H1 (cell line): Measurements from ENCODE around the gene MPZ. TPM values are rescaled to one million over a fixed set of nuclear protein-coding genes. Genes with fewer than 3 reads are reported as not detected.

Experiments used
- CTCF ChIA-PET: fragments of 300-600 bp; sonication (Branson Sonifier 250); formaldehyde crosslinking; loops from one replicate; lab custom pipeline; 2021; ENCODE audit not compliant: partially characterized antibody; lab: Charles Lee
- POLR2A ChIA-PET: fragments of 300-600 bp; sonication (Branson Sonifier 250); formaldehyde crosslinking; loops from one replicate; lab custom pipeline; 2021; ENCODE audit warnings: inconsistent platforms; ENCODE audit not compliant: partially characterized antibody; lab: Charles Lee
- DNase-seq, 2 experiments: peaks; one replicate each; pipeline versions ENCODE4 v3.0.0 to v3.0.0-alpha.2; 2010 to 2022; ENCODE audit warnings: low spot score in 2 of 2, low read depth in 1 of 2, mixed read lengths in 1 of 2
- FAIRE-seq: peaks from 2 replicates; lab custom pipeline; 2011; peaks lifted over from hg19 to GRCh38; lab: Jason Lieb, UNC
- H2AFZ ChIP-seq: 2 replicates; pipeline ENCODE4 v1.8.1; 2012; ENCODE audit warnings: low read length, inconsistent platforms
- H2AK5ac ChIP-seq: 2 replicates; pipeline ENCODE4 v1.6.1; 2013; ENCODE audit warnings: low read depth, low read length
- H2BK120ac ChIP-seq: replicated peaks from 2 replicates; pipeline ENCODE3; 2013; ENCODE audit warnings: low read depth, low read length, inconsistent platforms
- H2BK12ac ChIP-seq: 2 replicates; pipeline ENCODE4 v1.6.1; 2013; ENCODE audit warnings: low read depth, low read length
- H2BK15ac ChIP-seq: 2 replicates; pipeline ENCODE4 v1.6.1; 2013; ENCODE audit warnings: low read length
- H2BK20ac ChIP-seq: 2 replicates; pipeline ENCODE4 v1.6.1; 2013; ENCODE audit warnings: low read length
- H2BK5ac ChIP-seq: 2 replicates; pipeline ENCODE4 v1.6.1; 2013; ENCODE audit warnings: low read depth, low read length
- H3K14ac ChIP-seq: 2 replicates; pipeline ENCODE4 v1.6.1; 2013; ENCODE audit warnings: inconsistent platforms; ENCODE audit not compliant: insufficient read length
- H3K18ac ChIP-seq: 2 replicates; pipeline ENCODE4 v1.6.1; 2013; ENCODE audit warnings: low read length; ENCODE audit errors: extremely low read depth
- H3K23ac ChIP-seq: 2 replicates; pipeline ENCODE4 v1.6.1; 2013; ENCODE audit warnings: inconsistent platforms; ENCODE audit not compliant: insufficient read length
- H3K23me2 ChIP-seq: 2 replicates; pipeline ENCODE4 v1.6.1; 2013; ENCODE audit warnings: low read depth, low read length
- H3K27ac ChIP-seq: 2 replicates; pipeline ENCODE4 v1.6.1; 2011; ENCODE audit warnings: low read depth, low read length, inconsistent platforms
- H3K27me3 ChIP-seq, 4 experiments: replicated peaks in 1 of 4; 1 replicate in 1 of 4; 2 replicates in 3 of 4; pipeline versions ENCODE4 v1.6.1 to v1.8.1; 2011 to 2013; ENCODE audit warnings: low read length in 3 of 4, mild to moderate bottlenecking in 3 of 4, inconsistent platforms in 2 of 4, mixed read lengths in 2 of 4, moderate library complexity in 1 of 4; ENCODE audit not compliant: control insufficient read depth in 3 of 4, insufficient read depth in 3 of 4; ENCODE audit errors: extremely low read depth in 1 of 4
- H3K36me3 ChIP-seq, 4 experiments: 2 replicates each; pipeline versions ENCODE4 v1.6.1 to v1.8.1; 2011 to 2013; ENCODE audit warnings: mild to moderate bottlenecking in 4 of 4, low read length in 3 of 4, moderate library complexity in 2 of 4, control low read depth in 1 of 4, inconsistent platforms in 1 of 4; ENCODE audit not compliant: insufficient read depth in 4 of 4, control insufficient read depth in 2 of 4
- H3K4ac ChIP-seq: replicated peaks from 2 replicates; pipeline ENCODE3; 2013; ENCODE audit warnings: low read length, low read depth, mixed read lengths, inconsistent platforms; ENCODE audit not compliant: insufficient read length
- H3K4me1 ChIP-seq, 4 experiments: replicated peaks in 1 of 4; 1 replicate in 1 of 4; 2 replicates in 3 of 4; pipeline versions ENCODE4 v1.6.1 to v1.8.1; 2011 to 2013; ENCODE audit warnings: low read length in 3 of 4, inconsistent platforms in 2 of 4, mixed read lengths in 1 of 4; ENCODE audit not compliant: insufficient read depth in 4 of 4, control insufficient read depth in 3 of 4
- H3K4me2 ChIP-seq, 2 experiments: 2 replicates each; pipeline versions ENCODE4 v1.6.1 to v1.8.1; 2011 to 2013; ENCODE audit warnings: low read depth in 2 of 2, low read length in 2 of 2, control low read depth in 1 of 2, inconsistent platforms in 1 of 2, mild to moderate bottlenecking in 1 of 2; ENCODE audit not compliant: insufficient read depth in 1 of 2
- H3K4me3 ChIP-seq, 4 experiments: fragments of 200-600, 300-600 bp in 1 of 4; sonication (generic), shearing (Covaris generic), sonication (Bioruptor Twin) in 1 of 4; 2 replicates each; pipeline versions ENCODE4 v1.5.1 to v1.8.1; 2011 to 2016; ENCODE audit warnings: low read length in 4 of 4, low read depth in 3 of 4, control low read depth in 2 of 4, inconsistent platforms in 2 of 4, mild to moderate bottlenecking in 2 of 4, mixed read lengths in 1 of 4, moderate library complexity in 1 of 4; ENCODE audit not compliant: insufficient read depth in 2 of 4; ENCODE audit errors: extremely low read depth in 1 of 4
- H3K56ac ChIP-seq: replicated peaks from 2 replicates; pipeline ENCODE3; 2013; ENCODE audit warnings: low read depth, mild to moderate bottlenecking, mixed read lengths, low read length, inconsistent platforms; ENCODE audit not compliant: insufficient read length
- H3K79me1 ChIP-seq: 2 replicates; pipeline ENCODE4 v1.6.1; 2013; ENCODE audit warnings: low read depth, low read length, control low read depth
- H3K79me2 ChIP-seq, 2 experiments: 2 replicates each; pipeline versions ENCODE4 v1.6.1 to v1.8.1; 2012 to 2013; ENCODE audit warnings: low read length in 2 of 2, mild to moderate bottlenecking in 2 of 2, inconsistent platforms in 1 of 2; ENCODE audit not compliant: insufficient read depth in 2 of 2, control insufficient read depth in 1 of 2
- H3K9ac ChIP-seq, 4 experiments: replicated peaks in 1 of 4; 1 replicate in 1 of 4; 2 replicates in 3 of 4; pipeline versions ENCODE4 v1.6.1 to v1.8.1; 2011 to 2013; ENCODE audit warnings: low read depth in 3 of 4, low read length in 3 of 4, control low read depth in 2 of 4, mild to moderate bottlenecking in 2 of 4, moderate library complexity in 2 of 4, inconsistent platforms in 1 of 4; ENCODE audit errors: extremely low read depth in 1 of 4
- H3K9me3 ChIP-seq, 2 experiments: 2 replicates each; pipeline versions ENCODE4 v1.6.1 to v1.8.1; 2012 to 2013; ENCODE audit warnings: mild to moderate bottlenecking in 2 of 2, moderate library complexity in 2 of 2, control low read depth in 1 of 2, inconsistent platforms in 1 of 2, low read depth in 1 of 2, low read length in 1 of 2, mixed read lengths in 1 of 2; ENCODE audit not compliant: insufficient read depth in 2 of 2
- H4K20me1 ChIP-seq, 2 experiments: replicated peaks in 1 of 2; 2 replicates each; pipeline versions ENCODE3 to v1.8.1; 2011 to 2013; ENCODE audit warnings: inconsistent platforms in 2 of 2, low read length in 2 of 2, mild to moderate bottlenecking in 1 of 2; ENCODE audit not compliant: insufficient read depth in 2 of 2, control insufficient read depth in 1 of 2
- H4K5ac ChIP-seq: 2 replicates; pipeline ENCODE4 v1.6.1; 2013; ENCODE audit warnings: low read length, low read depth, mixed read lengths, inconsistent platforms; ENCODE audit not compliant: insufficient read length
- H4K8ac ChIP-seq: 2 replicates; pipeline ENCODE4 v1.8.0; 2013; ENCODE audit warnings: mild to moderate bottlenecking, moderate library complexity, low read length, inconsistent platforms; ENCODE audit not compliant: insufficient read depth; ENCODE audit errors: extremely low read depth
- H4K91ac ChIP-seq: replicated peaks from 2 replicates; pipeline ENCODE3; 2013; ENCODE audit warnings: low read length, mixed read lengths, inconsistent platforms; ENCODE audit not compliant: insufficient read length
- EP300 ChIP-seq, 2 experiments: IDR thresholded peaks; 1 replicate in 1 of 2; 2 replicates in 1 of 2; pipeline ENCODE4 v1.6.1; 2011 to 2012; ENCODE audit warnings: low read depth in 2 of 2, low read length in 2 of 2, mild to moderate bottlenecking in 2 of 2, borderline replicate concordance in 1 of 2, inconsistent platforms in 1 of 2, moderate library complexity in 1 of 2
- EZH2 ChIP-seq: fragments of 200-600 bp; sonication (generic); IDR thresholded peaks from 2 replicates; pipeline ENCODE4 v1.7.1; 2012; ENCODE audit warnings: low read depth, mild to moderate bottlenecking, moderate library complexity, low read length, inconsistent platforms; ENCODE audit not compliant: severe bottlenecking
- NRF1 ChIP-seq: IDR thresholded peaks from 2 replicates; pipeline ENCODE4 v1.6.1; 2011; ENCODE audit warnings: mild to moderate bottlenecking, low read depth, low read length, improper control_type of control experiment
- SIN3A ChIP-seq, 2 experiments: IDR thresholded peaks in 1 of 2; conservative IDR thresholded peaks in 1 of 2; 2 replicates each; pipeline ENCODE4 v1.6.1; 2011 to 2012; ENCODE audit warnings: low read length in 2 of 2, improper control_type of control experiment in 1 of 2, low read depth in 1 of 2, mild to moderate bottlenecking in 1 of 2
- TEAD4 ChIP-seq: IDR thresholded peaks from 2 replicates; pipeline ENCODE4 v1.6.1; 2012; ENCODE audit warnings: low read depth, low read length, inconsistent platforms, mixed read lengths
- WGBS, 2 experiments: shearing (Covaris generic) in 1 of 2; methylation state at CpG; one replicate each; pipeline versions ENCODE4 v1.1.6 to v1.1.7; 2013 to 2015; ENCODE audit warnings: low lambda C conversion rate in 2 of 2, mixed read lengths in 2 of 2, inconsistent platforms in 1 of 2, low coverage in 1 of 2, missing lambda C conversion rate in 1 of 2; ENCODE audit not compliant: insufficient replicate concordance in 2 of 2, insufficient coverage in 1 of 2, insufficient read length in 1 of 2; ENCODE audit errors: extremely low coverage in 1 of 2, missing lambda C conversion rate in 1 of 2; 5-methylcytosine and 5-hydroxymethylcytosine counted together
- polyA plus RNA-seq, 7 experiments: library from polyadenylated mRNA; depleted of rRNA in 3 of 7; stranded (reverse) in 5 of 7; unstranded in 2 of 7; fragments of >200 nt in 5 of 7; fragments of 200-250 nt in 2 of 7; gene quantifications; 1 replicate in 5 of 7; 2 replicates in 1 of 7; 4 replicates in 1 of 7; pipeline versions ENCODE4 v1.2.1 to v1.2.3, GENCODE V29; 2011 to 2013; ENCODE audit warnings: missing spikeins in 2 of 7, mixed read lengths in 2 of 7
- total RNA-seq: library from RNA; stranded (reverse); fragmentation: NEBNext Ultra II Directional; extraction: Animal tissue kit (Norgen Biotek cat#: 25700); gene quantifications from 2 replicates; pipeline ENCODE4 v1.2.1, GENCODE V29; 2021
- TF ChIP-seq, protein P1 (sequence below): IDR thresholded peaks from 2 replicates; pipeline ENCODE4 v1.6.1; 2011; ENCODE audit warnings: low read length, improper control_type of control experiment

The MPZ gene
- total and polyA plus RNA-seq, 2 of the 8 experiments (the other 6 are each of a cell fraction or from before 2014, with no cell fraction given) = 4.1 to 5.1 TPM

DNA sequence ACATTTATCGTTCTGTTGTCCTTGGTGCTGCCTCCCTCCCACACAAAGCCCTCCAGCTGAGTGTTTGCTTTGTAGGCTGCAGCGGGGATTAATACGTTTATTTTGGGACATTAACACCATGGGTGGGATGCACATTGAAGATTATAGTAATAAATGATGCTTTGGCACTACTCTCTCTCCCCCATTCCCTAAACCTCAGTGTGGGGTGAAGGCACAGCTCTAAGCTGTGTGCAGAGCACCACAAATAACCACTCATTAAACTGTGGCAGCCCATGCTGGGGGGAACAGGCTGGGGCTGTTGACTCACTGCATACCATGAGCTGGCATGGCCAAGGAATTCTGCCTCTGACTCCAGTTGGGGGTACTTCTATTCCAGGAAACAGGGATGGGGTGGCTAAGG lies 43.6 kb downstream of the MPZ start:
- no peak for TF ChIP-seq SIN3A (conservative IDR thresholded peaks at IDR 0.05 in 1 of 2, IDR thresholded peaks at IDR 0.05 in 1 of 2; ENCODE audit: low read depth in 1 of 2, low read length in 2 of 2)
- TF ChIP-seq NRF1 = no peak
- TF ChIP-seq EP300 (IDR thresholded peaks at IDR 0.05; ENCODE audit: borderline replicate concordance in 1 of 2, low read depth in 2 of 2, low read length in 2 of 2) = no peak
- TF ChIP-seq TEAD4 = peak; percentile 48; the same call in 1 of the 2 replicates
- TF ChIP-seq, protein P1, sequence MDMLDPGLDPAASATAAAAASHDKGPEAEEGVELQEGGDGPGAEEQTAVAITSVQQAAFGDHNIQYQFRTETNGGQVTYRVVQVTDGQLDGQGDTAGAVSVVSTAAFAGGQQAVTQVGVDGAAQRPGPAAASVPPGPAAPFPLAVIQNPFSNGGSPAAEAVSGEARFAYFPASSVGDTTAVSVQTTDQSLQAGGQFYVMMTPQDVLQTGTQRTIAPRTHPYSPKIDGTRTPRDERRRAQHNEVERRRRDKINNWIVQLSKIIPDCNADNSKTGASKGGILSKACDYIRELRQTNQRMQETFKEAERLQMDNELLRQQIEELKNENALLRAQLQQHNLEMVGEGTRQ = no peak
- TF ChIP-seq EZH2 = no peak
- Histone ChIP-seq H3K4me2 (no peak overlapping the region), H2BK15ac (no peak overlapping the region)

More for the DNA sequence above, 43.6 kb downstream of the MPZ start:
- Histone ChIP-seq H3K14ac (no peak overlapping the region), H3K9me3 (no peaks in the 10 kb centered on the region), H4K20me1 (no peaks in the 10 kb centered on the region), H3K27ac (no peak overlapping the region), H3K4me3 (no peak overlapping the region), H4K5ac (no peak overlapping the region), H3K79me1 (no peaks in the 10 kb centered on the region), H3K36me3 (no peaks in the 10 kb centered on the region), H3K4ac (peak overlapping the region; percentile 76), H3K18ac (no peak overlapping the region), H2BK20ac (no peak overlapping the region), H2AK5ac (no peak overlapping the region), H3K23ac (no peak overlapping the region), H3K56ac (no peak overlapping the region), H3K27me3 (no peaks in the 10 kb centered on the region; a peak in 2 of 7 replicates), H3K79me2 (no peaks in the 10 kb centered on the region), H2BK12ac (no peak overlapping the region), H2BK5ac (no peak overlapping the region), H2BK120ac (no peak overlapping the region), H2AFZ (no peak overlapping the region), H4K8ac (no peak overlapping the region), H3K9ac (no peak overlapping the region), H3K4me1 (peaks cover under 1 to 11% (median 2%) of the 10 kb centered on the region in 4 experiments; a peak in 4 of 7 replicates), H4K91ac (no peak overlapping the region), H3K23me2 (no peaks in the 10 kb centered on the region)
- FAIRE-seq (no peak), DNase-seq (no peak)
- ChIA-PET CTCF (interaction anchor here (0.8 to 3.2 kb wide), 14 partner anchors 9 to 116 kb away, joined by 3 to 18 read pairs (median 4); partner anchors contain the start of gene ADAMTS4), POLR2A (interaction anchor here (0.9 to 1.8 kb wide), 4 partner anchors 8 to 64 kb away, joined by 3 to 8 read pairs (median 4); partner anchors contain the start of genes NDUFS2 and PCP4L1)
- WGBS, 2 experiments = 70% methylated on average over 3 of the region's 3 CpGs; no CpG with 5 or more reads in 1 of the 2 experiments
